HG02884 (cell line): ENCODE measurements around the gene RUSC2.
"Not testable (repeated sequence)": the region's sequence is repeated elsewhere in the genome, so short reads cannot be mapped to it uniquely, and the experiment has no call there.

Experiments used
- ATAC-seq: cut with Tn5 transposase; IDR thresholded peaks from one replicate; pipeline ENCODE4 v1.9.1; 2021; ENCODE audit warnings: mild to moderate bottlenecking, moderate library complexity; ENCODE audit not compliant: unreplicated experiment

Gene RUSC2

GRCh38 chr9:35490155-35490909 is 421 bp downstream of the RUSC2 start:
- ATAC-seq = no peak

- ATAC-seq = no peak
Measured at GRCh38 chr9:35490910-35491465, 1.1 kb downstream of the RUSC2 start.

- ATAC-seq = not testable (repeated sequence)
Measured at GRCh38 chr9:35493119-35493518, 3.2 kb downstream of the RUSC2 start.

- no peak for ATAC-seq
Measured at GRCh38 chr9:35495984-35496383, 6.1 kb downstream of the RUSC2 start.

- ATAC-seq = not testable (repeated sequence)
Measured at GRCh38 chr9:35498245-35498644, 8.3 kb downstream of the RUSC2 start.

GRCh38 chr9:35499029-35499700 is 9.3 kb downstream of the RUSC2 start:
- no peak for ATAC-seq

- ATAC-seq = no peak
Measured at GRCh38 chr9:35499701-35500030, 9.8 kb downstream of the RUSC2 start.

GRCh38 chr9:35500130-35500748 is 10.3 kb downstream of the RUSC2 start:
- ATAC-seq = no peak

- no peak for ATAC-seq
Measured at GRCh38 chr9:35501946-35502345, 12.0 kb downstream of the RUSC2 start.

GRCh38 chr9:35506359-35506758 is 16.4 kb downstream of the RUSC2 start:
- ATAC-seq = no peak

GRCh38 chr9:35508069-35508468 is 18.2 kb downstream of the RUSC2 start:
- ATAC-seq = no peak

- no peak for ATAC-seq
Measured at GRCh38 chr9:35510383-35510753, 20.5 kb downstream of the RUSC2 start.

- no peak for ATAC-seq
Measured at GRCh38 chr9:35510754-35511428, 21.0 kb downstream of the RUSC2 start.

- no peak for ATAC-seq
Measured at GRCh38 chr9:35511453-35511852, 21.5 kb downstream of the RUSC2 start.

GRCh38 chr9:35515766-35516165 is 25.9 kb downstream of the RUSC2 start:
- no peak for ATAC-seq

GRCh38 chr9:35516479-35516878 is 26.6 kb downstream of the RUSC2 start:
- ATAC-seq = no peak

- no peak for ATAC-seq
Measured at GRCh38 chr9:35517131-35517530, 27.2 kb downstream of the RUSC2 start.

- no peak for ATAC-seq
Measured at GRCh38 chr9:35517552-35518224, 27.8 kb downstream of the RUSC2 start.

- ATAC-seq = no peak
Measured at GRCh38 chr9:35518225-35518821, 28.4 kb downstream of the RUSC2 start.

GRCh38 chr9:35518981-35519679 is 29.2 kb downstream of the RUSC2 start:
- ATAC-seq = no peak
